DOHH2 (cell line): Measurements from ENCODE around the gene SRMS.

ENCODE experiments used
- EZH2phosphoT487 ChIP-seq: fragments of 200-600 bp; sonication (generic); IDR thresholded peaks from 2 replicates; pipeline ENCODE4 v1.6.1; 2017; ENCODE audit warnings: borderline replicate concordance, mild to moderate bottlenecking, antibody characterized with exemption, low read length, moderate library complexity, mixed read lengths
- TF ChIP-seq, protein P1 (sequence below): fragments of 200-600 bp; sonication (generic); IDR thresholded peaks from one replicate; pipeline ENCODE4 v1.5.1; 2014; ENCODE audit warnings: antibody characterized with exemption, mild to moderate bottlenecking, low read depth, low read length; ENCODE audit not compliant: poor library complexity, severe bottlenecking

DNA sequence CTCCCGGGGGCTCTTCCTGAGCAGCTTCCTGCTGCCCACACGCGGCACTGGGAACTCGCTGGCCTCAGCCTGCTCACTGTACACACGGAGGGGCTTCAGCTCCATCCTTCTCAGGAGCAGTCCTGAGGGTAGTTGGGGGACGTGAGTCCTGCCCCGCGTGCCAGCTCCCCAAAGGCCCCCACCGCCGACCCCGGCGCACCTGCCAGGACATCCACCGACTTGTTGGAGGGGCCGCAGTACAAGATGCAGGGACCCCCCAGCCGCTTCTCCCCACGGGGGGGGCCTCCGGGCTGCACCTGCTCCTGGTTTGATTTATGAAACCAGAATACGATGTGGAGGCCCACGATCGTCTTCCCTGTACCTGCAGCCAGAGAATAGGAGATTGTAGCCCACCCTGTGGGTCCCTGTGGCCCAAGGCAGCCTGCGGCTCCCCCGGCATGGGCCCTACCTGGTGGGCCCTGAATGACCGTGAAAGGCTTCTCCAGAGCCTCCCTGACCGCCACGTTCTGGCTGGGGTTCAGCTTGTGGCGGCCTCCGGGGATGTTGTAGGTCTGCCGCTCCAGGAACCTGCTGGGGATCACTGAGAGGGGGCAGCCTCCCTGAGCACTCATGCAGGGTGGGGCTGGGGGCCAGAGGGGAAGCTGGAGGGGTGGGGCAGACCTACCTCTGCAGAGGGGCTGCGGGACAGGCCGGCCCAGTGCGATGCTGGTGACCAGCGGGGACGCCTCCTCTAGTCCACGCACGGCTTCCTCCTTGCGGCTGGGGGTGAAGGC lies 14.3 kb upstream of the SRMS start:
- TF ChIP-seq, protein P1, sequence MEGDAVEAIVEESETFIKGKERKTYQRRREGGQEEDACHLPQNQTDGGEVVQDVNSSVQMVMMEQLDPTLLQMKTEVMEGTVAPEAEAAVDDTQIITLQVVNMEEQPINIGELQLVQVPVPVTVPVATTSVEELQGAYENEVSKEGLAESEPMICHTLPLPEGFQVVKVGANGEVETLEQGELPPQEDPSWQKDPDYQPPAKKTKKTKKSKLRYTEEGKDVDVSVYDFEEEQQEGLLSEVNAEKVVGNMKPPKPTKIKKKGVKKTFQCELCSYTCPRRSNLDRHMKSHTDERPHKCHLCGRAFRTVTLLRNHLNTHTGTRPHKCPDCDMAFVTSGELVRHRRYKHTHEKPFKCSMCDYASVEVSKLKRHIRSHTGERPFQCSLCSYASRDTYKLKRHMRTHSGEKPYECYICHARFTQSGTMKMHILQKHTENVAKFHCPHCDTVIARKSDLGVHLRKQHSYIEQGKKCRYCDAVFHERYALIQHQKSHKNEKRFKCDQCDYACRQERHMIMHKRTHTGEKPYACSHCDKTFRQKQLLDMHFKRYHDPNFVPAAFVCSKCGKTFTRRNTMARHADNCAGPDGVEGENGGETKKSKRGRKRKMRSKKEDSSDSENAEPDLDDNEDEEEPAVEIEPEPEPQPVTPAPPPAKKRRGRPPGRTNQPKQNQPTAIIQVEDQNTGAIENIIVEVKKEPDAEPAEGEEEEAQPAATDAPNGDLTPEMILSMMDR: no peak
- TF ChIP-seq EZH2phosphoT487: no peak
